HFFc6 (cell line): ENCODE measurements around the gene CFAP299. TPM values are rescaled to one million over a fixed set of nuclear protein-coding genes. Genes with fewer than 3 reads are reported as not detected.

Experiments used
- DNase-seq: peaks from one replicate; pipeline ENCODE4 v3.0.0-alpha.2; 2018
- H3K27ac Mint-ChIP-seq: 2 replicates; pipeline ENCODE4 v1.8.0; 2020; ENCODE audit warnings: mild to moderate bottlenecking, mixed read lengths
- H3K27me3 Mint-ChIP-seq: 2 replicates; pipeline ENCODE4 v1.8.0; 2021; ENCODE audit warnings: mild to moderate bottlenecking, moderate library complexity, mixed read lengths; ENCODE audit not compliant: insufficient read depth
- H3K36me3 Mint-ChIP-seq: 2 replicates; pipeline ENCODE4 v1.8.0; 2021; ENCODE audit warnings: low read depth, mixed read lengths
- H3K4me1 Mint-ChIP-seq: 2 replicates; pipeline ENCODE4 v1.8.0; 2020; ENCODE audit warnings: low read depth, mixed read lengths
- H3K4me3 Mint-ChIP-seq: 2 replicates; pipeline ENCODE4 v1.8.0; 2020; ENCODE audit warnings: mild to moderate bottlenecking, moderate library complexity, mixed read lengths
- H3K9me3 Mint-ChIP-seq: 2 replicates; pipeline ENCODE4 v1.8.0; 2020; ENCODE audit warnings: mild to moderate bottlenecking, mixed read lengths
- total RNA-seq, 6 experiments: library from RNA; stranded (reverse); fragmentation: NEBNext Ultra II Directional; extraction: Animal tissue kit (Norgen Biotek cat#: 25700); gene quantifications; 2 replicates in 1 of 6; 3 replicates in 5 of 6; pipeline ENCODE4 v1.2.3, GENCODE V29; 2021
- TF ChIP-seq, protein P1 (sequence below): fragments of 200-600 bp; sonication (generic); IDR thresholded peaks from 2 replicates; pipeline ENCODE4 v1.5.0; 2021; ENCODE audit warnings: antibody characterized with exemption, mild to moderate bottlenecking

The CFAP299 gene
- total RNA-seq, 6 experiments from 2014 or later = 4.8 to 9.0 (median 8.7) TPM

DNA sequence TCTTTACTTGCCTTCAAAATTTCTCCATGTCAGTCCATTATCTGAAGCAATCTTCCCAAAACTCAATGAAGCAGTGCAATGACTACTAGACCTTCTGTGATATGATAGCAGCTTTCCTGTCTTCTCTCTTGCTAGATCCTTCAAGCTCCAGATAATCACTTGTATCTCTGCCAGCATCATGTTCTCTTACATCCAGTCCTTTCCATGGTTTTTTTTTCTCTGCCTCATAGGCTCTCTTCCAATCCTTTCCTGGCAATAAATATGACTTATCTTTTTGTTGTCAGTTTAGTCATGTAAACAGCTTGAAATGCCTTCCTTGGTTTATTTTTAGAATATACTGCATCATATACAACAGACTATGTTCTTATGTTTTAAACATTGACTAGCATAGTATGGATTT is 193.5 kb downstream of the CFAP299 start:
- Mint-ChIP-seq H3K4me1 (peaks cover 10% of the 10 kb centered on the region), H3K9me3 (no peaks in the 10 kb centered on the region), H3K27ac (no peak overlapping the region), H3K4me3 (no peak overlapping the region), H3K36me3 (no peaks in the 10 kb centered on the region), H3K27me3 (no peaks in the 10 kb centered on the region)
- TF ChIP-seq, protein P1, sequence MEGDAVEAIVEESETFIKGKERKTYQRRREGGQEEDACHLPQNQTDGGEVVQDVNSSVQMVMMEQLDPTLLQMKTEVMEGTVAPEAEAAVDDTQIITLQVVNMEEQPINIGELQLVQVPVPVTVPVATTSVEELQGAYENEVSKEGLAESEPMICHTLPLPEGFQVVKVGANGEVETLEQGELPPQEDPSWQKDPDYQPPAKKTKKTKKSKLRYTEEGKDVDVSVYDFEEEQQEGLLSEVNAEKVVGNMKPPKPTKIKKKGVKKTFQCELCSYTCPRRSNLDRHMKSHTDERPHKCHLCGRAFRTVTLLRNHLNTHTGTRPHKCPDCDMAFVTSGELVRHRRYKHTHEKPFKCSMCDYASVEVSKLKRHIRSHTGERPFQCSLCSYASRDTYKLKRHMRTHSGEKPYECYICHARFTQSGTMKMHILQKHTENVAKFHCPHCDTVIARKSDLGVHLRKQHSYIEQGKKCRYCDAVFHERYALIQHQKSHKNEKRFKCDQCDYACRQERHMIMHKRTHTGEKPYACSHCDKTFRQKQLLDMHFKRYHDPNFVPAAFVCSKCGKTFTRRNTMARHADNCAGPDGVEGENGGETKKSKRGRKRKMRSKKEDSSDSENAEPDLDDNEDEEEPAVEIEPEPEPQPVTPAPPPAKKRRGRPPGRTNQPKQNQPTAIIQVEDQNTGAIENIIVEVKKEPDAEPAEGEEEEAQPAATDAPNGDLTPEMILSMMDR = no peak
- no peak for DNase-seq

DNA sequence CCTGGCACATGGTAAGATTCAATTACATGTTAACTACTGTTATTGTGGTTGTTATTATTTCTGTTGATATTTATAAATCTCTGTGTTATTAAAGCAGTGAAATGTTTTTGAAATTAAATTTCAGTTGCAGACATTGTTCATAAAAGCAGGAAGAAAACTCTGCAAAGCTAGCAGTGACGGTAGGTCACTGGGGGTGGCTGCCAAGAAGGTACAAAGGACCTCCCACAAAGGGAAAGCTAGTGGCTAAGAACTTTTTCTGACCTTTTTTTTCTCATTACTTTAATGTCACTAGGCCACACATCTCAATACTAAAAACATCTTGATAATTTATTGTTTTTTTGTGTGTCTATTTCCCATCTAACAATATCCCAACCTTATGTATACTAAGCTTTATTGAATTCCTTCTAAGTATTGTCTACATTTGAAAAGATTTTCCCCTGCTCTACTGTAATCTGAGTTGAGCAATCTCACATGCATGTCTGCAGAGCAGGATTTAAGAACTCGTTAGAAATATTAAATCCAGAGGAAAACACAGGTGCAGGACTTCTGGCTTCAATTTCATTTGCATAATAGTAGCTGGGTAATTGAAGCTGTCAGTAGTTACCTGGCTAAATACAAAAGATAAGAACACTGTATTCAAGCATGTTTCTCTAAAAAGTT is 197.3 kb downstream of the CFAP299 start:
- peaks cover 41% of the 10 kb centered on the region for H3K4me1 Mint-ChIP-seq
- H3K27ac Mint-ChIP-seq = no peak overlapping the region
- H3K36me3 Mint-ChIP-seq = no peaks in the 10 kb centered on the region; the same call in 1 of the 2 replicates
- no peaks in the 10 kb centered on the region for H3K27me3 Mint-ChIP-seq
- H3K9me3 Mint-ChIP-seq = no peaks in the 10 kb centered on the region
- TF ChIP-seq, protein P1 = no peak
- H3K4me3 Mint-ChIP-seq = no peak overlapping the region
- DNase-seq = no peak

DNA sequence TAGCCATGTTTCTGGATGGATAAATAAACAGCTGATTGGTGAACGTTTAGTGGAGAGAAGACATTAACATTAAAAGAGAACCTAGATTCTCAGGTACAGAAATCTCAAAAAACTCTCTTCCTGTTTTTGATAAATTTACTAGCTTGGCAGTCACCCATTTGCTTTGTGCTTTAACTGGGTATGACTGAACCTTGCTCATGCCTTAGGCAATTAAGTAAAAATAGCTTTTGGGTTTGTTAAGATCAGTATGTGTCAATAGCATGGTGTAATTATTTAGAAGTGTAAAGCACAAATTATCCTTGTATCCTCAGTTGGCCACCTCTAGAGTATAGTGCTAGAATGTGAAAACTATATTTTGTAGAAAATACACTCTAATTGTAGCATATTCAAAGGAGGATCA is 200.0 kb downstream of the CFAP299 start:
- DNase-seq = no peak
- no peaks in the 10 kb centered on the region for H3K27me3 Mint-ChIP-seq
- H3K4me1 Mint-ChIP-seq = peaks cover 55% of the 10 kb centered on the region
- H3K36me3 Mint-ChIP-seq = no peaks in the 10 kb centered on the region; the same call in 1 of the 2 replicates
- TF ChIP-seq, protein P1 = no peak
- H3K4me3 Mint-ChIP-seq = no peak overlapping the region
- no peak overlapping the region for H3K27ac Mint-ChIP-seq
- no peaks in the 10 kb centered on the region for H3K9me3 Mint-ChIP-seq

DNA sequence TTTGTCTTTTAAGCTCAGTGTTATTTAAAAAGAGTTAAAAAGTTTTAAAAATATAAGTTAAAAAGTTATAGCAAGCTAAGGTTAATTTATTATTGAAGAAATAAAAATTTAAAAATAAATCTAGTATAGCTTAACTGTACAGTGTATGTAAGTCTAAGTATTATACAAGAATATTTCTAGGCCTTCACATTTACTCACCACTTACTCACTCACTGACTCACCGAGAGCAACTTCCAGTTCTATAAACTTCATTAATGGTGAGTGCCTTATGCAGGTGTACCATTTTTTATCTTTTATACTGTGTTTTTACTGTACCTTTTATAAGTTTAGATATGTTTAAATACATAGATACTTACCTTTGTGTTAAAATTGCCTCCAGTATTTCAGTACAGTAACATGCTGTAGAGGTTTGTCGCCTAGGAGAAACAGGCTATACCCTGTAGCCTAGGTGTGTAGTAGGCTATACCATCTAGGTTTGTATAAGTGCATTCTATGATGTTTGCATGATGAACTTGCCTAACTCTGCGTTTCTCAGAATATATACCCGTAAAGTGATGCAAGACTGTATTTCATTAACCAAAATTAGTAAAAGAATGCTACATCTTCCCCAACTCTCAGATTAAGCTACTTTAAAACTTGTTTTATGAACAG is 202.9 kb downstream of the CFAP299 start:
- no peaks in the 10 kb centered on the region for H3K9me3 Mint-ChIP-seq
- no peak overlapping the region for H3K27ac Mint-ChIP-seq
- peak; percentile 44 for DNase-seq
- H3K4me3 Mint-ChIP-seq = no peak overlapping the region
- H3K4me1 Mint-ChIP-seq = peaks cover 66% of the 10 kb centered on the region
- H3K27me3 Mint-ChIP-seq = no peaks in the 10 kb centered on the region
- no peaks in the 10 kb centered on the region; the same call in 1 of the 2 replicates for H3K36me3 Mint-ChIP-seq
- TF ChIP-seq, protein P1 = no peak

DNA sequence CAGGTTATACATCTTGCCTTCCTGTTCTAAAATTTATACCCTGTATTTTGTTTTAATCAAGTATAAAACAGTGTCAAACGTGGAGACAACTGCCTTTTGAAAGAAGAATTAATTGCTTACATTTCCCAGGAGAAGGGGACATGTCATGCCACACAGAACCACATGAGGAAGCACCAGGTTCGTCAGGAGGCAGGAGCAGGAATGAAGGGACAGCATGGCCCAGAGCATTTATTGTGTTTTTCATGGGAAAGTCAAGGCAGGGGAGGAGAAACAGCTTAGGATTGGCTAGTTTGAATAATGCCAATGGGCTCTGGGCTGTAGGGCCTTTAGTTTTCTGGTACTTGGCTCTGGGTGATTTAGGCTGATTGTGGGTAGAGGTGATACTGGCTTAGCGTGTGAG is 203.7 kb downstream of the CFAP299 start:
- TF ChIP-seq, protein P1 = no peak
- DNase-seq = no peak
- Mint-ChIP-seq H3K4me1 (peaks cover 66% of the 10 kb centered on the region), H3K27ac (no peak overlapping the region), H3K27me3 (no peaks in the 10 kb centered on the region), H3K9me3 (no peaks in the 10 kb centered on the region), H3K36me3 (no peaks in the 10 kb centered on the region; the same call in 1 of the 2 replicates), H3K4me3 (no peak overlapping the region)
